Measurements from ENCODE around the gene ACVR2A. TPM values are rescaled to one million over a fixed set of nuclear protein-coding genes. Genes with fewer than 3 reads are reported as not detected.

The ACVR2A gene
- total RNA-seq, 1 donor from 2014 or later, result 22.9 TPM

- Mint-ChIP-seq H3K27me3 (ENCODE audit: unreplicated experiment) (peaks cover 1% of the 10 kb centered on the region), H3K9me3 (ENCODE audit: unreplicated experiment) (no peaks in the 10 kb centered on the region), H3K36me3 (ENCODE audit: low read depth, unreplicated experiment) (peaks cover 4% of the 10 kb centered on the region), H3K4me3 (ENCODE audit: unreplicated experiment) (no peak overlapping the region), H3K4me1 (ENCODE audit: unreplicated experiment) (no peaks in the 10 kb centered on the region), H3K27ac (ENCODE audit: unreplicated experiment) (no peak overlapping the region)
- TF ChIP-seq CTCF (IDR thresholded peaks at IDR 0.05; ENCODE audit: unreplicated experiment), result no peak
- DNase-seq (ENCODE audit: low spot score), result no peak
These were observed 71.2 kb downstream of the ACVR2A start for GRCh38 chr2:147916067-147916466.

- Mint-ChIP-seq H3K36me3 (ENCODE audit: low read depth, unreplicated experiment) (peaks cover 4% of the 10 kb centered on the region), H3K27ac (ENCODE audit: unreplicated experiment) (no peak overlapping the region), H3K4me3 (ENCODE audit: unreplicated experiment) (no peak overlapping the region), H3K27me3 (ENCODE audit: unreplicated experiment) (peaks cover 1% of the 10 kb centered on the region), H3K9me3 (ENCODE audit: unreplicated experiment) (no peaks in the 10 kb centered on the region), H3K4me1 (ENCODE audit: unreplicated experiment) (no peaks in the 10 kb centered on the region)
- TF ChIP-seq CTCF (IDR thresholded peaks at IDR 0.05; ENCODE audit: unreplicated experiment), result no peak
- DNase-seq (ENCODE audit: low spot score), result no peak
These were observed 71.9 kb downstream of the ACVR2A start for GRCh38 chr2:147916723-147917122.

- Mint-ChIP-seq H3K9me3 (ENCODE audit: unreplicated experiment) (no peaks in the 10 kb centered on the region), H3K36me3 (ENCODE audit: low read depth, unreplicated experiment) (peaks cover 4% of the 10 kb centered on the region)
These were observed 72.3 kb downstream of the ACVR2A start for GRCh38 chr2:147917161-147917560.

GRCh38 chr2:147923846-147924245 lies 79.0 kb downstream of the ACVR2A start:
- Mint-ChIP-seq H3K4me1 (ENCODE audit: unreplicated experiment) (no peaks in the 10 kb centered on the region), H3K36me3 (ENCODE audit: low read depth, unreplicated experiment) (peaks cover 2% of the 10 kb centered on the region), H3K4me3 (ENCODE audit: unreplicated experiment) (no peak overlapping the region), H3K27me3 (ENCODE audit: unreplicated experiment) (no peaks in the 10 kb centered on the region), H3K9me3 (ENCODE audit: unreplicated experiment) (no peaks in the 10 kb centered on the region), H3K27ac (ENCODE audit: unreplicated experiment) (no peak overlapping the region)
- no peak for TF ChIP-seq CTCF (IDR thresholded peaks at IDR 0.05; ENCODE audit: unreplicated experiment)
- DNase-seq (ENCODE audit: low spot score), result no peak

More at GRCh38 chr2:147917161-147917560, 72.3 kb downstream of the ACVR2A start:
- H3K27ac Mint-ChIP-seq (ENCODE audit: unreplicated experiment), result no peak overlapping the region
- no peak for DNase-seq (ENCODE audit: low spot score)
- no peak overlapping the region for H3K4me3 Mint-ChIP-seq (ENCODE audit: unreplicated experiment)
- no peak for TF ChIP-seq CTCF (IDR thresholded peaks at IDR 0.05; ENCODE audit: unreplicated experiment)
- no peaks in the 10 kb centered on the region for H3K4me1 Mint-ChIP-seq (ENCODE audit: unreplicated experiment)
- peaks cover 1% of the 10 kb centered on the region for H3K27me3 Mint-ChIP-seq (ENCODE audit: unreplicated experiment)

- DNase-seq (ENCODE audit: low spot score), result no peak
- Mint-ChIP-seq H3K4me1 (ENCODE audit: unreplicated experiment) (no peaks in the 10 kb centered on the region), H3K4me3 (ENCODE audit: unreplicated experiment) (no peak overlapping the region), H3K27me3 (ENCODE audit: unreplicated experiment) (no peaks in the 10 kb centered on the region), H3K9me3 (ENCODE audit: unreplicated experiment) (no peaks in the 10 kb centered on the region), H3K27ac (ENCODE audit: unreplicated experiment) (no peak overlapping the region), H3K36me3 (ENCODE audit: low read depth, unreplicated experiment) (no peaks in the 10 kb centered on the region)
- no peak for TF ChIP-seq CTCF (IDR thresholded peaks at IDR 0.05; ENCODE audit: unreplicated experiment)
These were observed 79.8 kb downstream of the ACVR2A start for GRCh38 chr2:147924647-147925046.
